HUES48 (cell line): ENCODE data around the gene TGFBR2.

Experiments
- H3K27ac ChIP-seq: one replicate; pipeline ENCODE4 v1.7.0; 2013; ENCODE audit warnings: low read depth, low read length, inconsistent platforms
- H3K27me3 ChIP-seq: 2 replicates; pipeline ENCODE4 v1.6.1; 2013; ENCODE audit warnings: mild to moderate bottlenecking, low read length; ENCODE audit not compliant: control insufficient read depth, insufficient read depth
- H3K36me3 ChIP-seq: 2 replicates; pipeline ENCODE4 v1.6.1; 2013; ENCODE audit warnings: low read length; ENCODE audit not compliant: control insufficient read depth, insufficient read depth
- H3K4me1 ChIP-seq: 2 replicates; pipeline ENCODE4 v1.6.1; 2013; ENCODE audit warnings: mild to moderate bottlenecking, low read length; ENCODE audit not compliant: control insufficient read depth, insufficient read depth
- H3K4me3 ChIP-seq: 2 replicates; pipeline ENCODE4 v1.5.1; 2013; ENCODE audit warnings: mild to moderate bottlenecking, low read depth, low read length
- H3K9ac ChIP-seq: 2 replicates; pipeline ENCODE4 v1.6.1; 2013; ENCODE audit warnings: mild to moderate bottlenecking, low read depth, low read length, moderate library complexity
- H3K9me3 ChIP-seq: 2 replicates; pipeline ENCODE4 v1.6.1; 2013; ENCODE audit warnings: low read length; ENCODE audit not compliant: control insufficient read depth, insufficient read depth

The TGFBR2 gene

GRCh38 chr3:30638685-30639412 lies 32.4 kb downstream of the TGFBR2 start:
- Histone ChIP-seq H3K9ac (no peak overlapping the region), H3K4me3 (no peak overlapping the region), H3K4me1 (peaks cover 8% of the 10 kb centered on the region; the same call in 1 of the 2 replicates)

GRCh38 chr3:30639937-30640336 lies 33.5 kb downstream of the TGFBR2 start:
- H3K9ac ChIP-seq: no peak overlapping the region
- H3K4me1 ChIP-seq: peaks cover 4% of the 10 kb centered on the region; the same call in 1 of the 2 replicates
- peaks cover 6% of the 10 kb centered on the region for H3K36me3 ChIP-seq

More at GRCh38 chr3:30638685-30639412, 32.4 kb downstream of the TGFBR2 start:
- H3K36me3 ChIP-seq: no peaks in the 10 kb centered on the region
- no peaks in the 10 kb centered on the region for H3K9me3 ChIP-seq
- H3K27ac ChIP-seq: no peak overlapping the region
- no peaks in the 10 kb centered on the region for H3K27me3 ChIP-seq

GRCh38 chr3:30640851-30641250 lies 34.5 kb downstream of the TGFBR2 start:
- Histone ChIP-seq H3K27me3 (no peaks in the 10 kb centered on the region), H3K9me3 (no peaks in the 10 kb centered on the region), H3K27ac (no peak overlapping the region), H3K9ac (no peak overlapping the region), H3K4me1 (peaks cover 3% of the 10 kb centered on the region; the same call in 1 of the 2 replicates), H3K36me3 (peaks cover 15% of the 10 kb centered on the region), H3K4me3 (no peak overlapping the region)

More at GRCh38 chr3:30639937-30640336, 33.5 kb downstream of the TGFBR2 start:
- H3K9me3 ChIP-seq: no peaks in the 10 kb centered on the region
- H3K27me3 ChIP-seq: no peaks in the 10 kb centered on the region
- no peak overlapping the region for H3K4me3 ChIP-seq
- H3K27ac ChIP-seq: no peak overlapping the region

GRCh38 chr3:30641416-30642251 lies 35.2 kb downstream of the TGFBR2 start:
- Histone ChIP-seq H3K9ac (no peak overlapping the region), H3K4me3 (no peak overlapping the region), H3K27me3 (no peaks in the 10 kb centered on the region), H3K36me3 (peaks cover 23% of the 10 kb centered on the region), H3K9me3 (no peaks in the 10 kb centered on the region), H3K4me1 (peaks cover 3% of the 10 kb centered on the region; the same call in 1 of the 2 replicates), H3K27ac (no peak overlapping the region)

- Histone ChIP-seq H3K36me3 (peaks cover 32% of the 10 kb centered on the region), H3K27me3 (no peaks in the 10 kb centered on the region), H3K27ac (no peak overlapping the region), H3K4me1 (peaks cover 3% of the 10 kb centered on the region; the same call in 1 of the 2 replicates), H3K9ac (no peak overlapping the region), H3K4me3 (no peak overlapping the region), H3K9me3 (no peaks in the 10 kb centered on the region)
Observed at GRCh38 chr3:30642849-30643361, 36.5 kb downstream of the TGFBR2 start.

- H3K27ac ChIP-seq: no peak overlapping the region
- peaks cover 7% of the 10 kb centered on the region for H3K4me1 ChIP-seq
- no peak overlapping the region for H3K9ac ChIP-seq
- H3K27me3 ChIP-seq: no peaks in the 10 kb centered on the region
- peaks cover 41% of the 10 kb centered on the region for H3K36me3 ChIP-seq
- H3K9me3 ChIP-seq: no peaks in the 10 kb centered on the region
- no peak overlapping the region for H3K4me3 ChIP-seq
Observed at GRCh38 chr3:30643763-30644462, 37.5 kb downstream of the TGFBR2 start.

GRCh38 chr3:30644615-30645014 lies 38.2 kb downstream of the TGFBR2 start:
- Histone ChIP-seq H3K4me1 (peaks cover 12% of the 10 kb centered on the region), H3K36me3 (peaks cover 44% of the 10 kb centered on the region), H3K27ac (no peak overlapping the region), H3K9ac (no peak overlapping the region), H3K4me3 (no peak overlapping the region), H3K27me3 (no peaks in the 10 kb centered on the region), H3K9me3 (no peaks in the 10 kb centered on the region)

GRCh38 chr3:30645077-30645476 lies 38.7 kb downstream of the TGFBR2 start:
- peaks cover 12% of the 10 kb centered on the region for H3K4me1 ChIP-seq
- H3K27me3 ChIP-seq: no peaks in the 10 kb centered on the region
- H3K9me3 ChIP-seq: no peaks in the 10 kb centered on the region
- H3K36me3 ChIP-seq: peaks cover 49% of the 10 kb centered on the region
- H3K4me3 ChIP-seq: no peak overlapping the region
- H3K27ac ChIP-seq: no peak overlapping the region
- H3K9ac ChIP-seq: no peak overlapping the region

GRCh38 chr3:30646181-30646876 lies 39.9 kb downstream of the TGFBR2 start:
- Histone ChIP-seq H3K4me1 (peaks cover 12% of the 10 kb centered on the region), H3K36me3 (peaks cover 61% of the 10 kb centered on the region)

More at GRCh38 chr3:30646181-30646876, 39.9 kb downstream of the TGFBR2 start:
- Histone ChIP-seq H3K4me3 (no peak overlapping the region), H3K27me3 (no peaks in the 10 kb centered on the region), H3K9ac (no peak overlapping the region), H3K27ac (no peak overlapping the region), H3K9me3 (no peaks in the 10 kb centered on the region)
